Measurements from ENCODE around the gene SYNE4. TPM values are rescaled to one million over a fixed set of nuclear protein-coding genes. Genes with fewer than 3 reads are reported as not detected.
"Not testable (repeated sequence)": the region's sequence is repeated elsewhere in the genome, so short reads cannot be mapped to it uniquely, and the experiment has no call there.

SYNE4 gene
- total and polyA plus RNA-seq, 9 of the 15 experiments (the other 6 are each of a cell fraction or from before 2014, with no cell fraction given) = 0.03 to 0.65 (median 0.29) TPM

DNA sequence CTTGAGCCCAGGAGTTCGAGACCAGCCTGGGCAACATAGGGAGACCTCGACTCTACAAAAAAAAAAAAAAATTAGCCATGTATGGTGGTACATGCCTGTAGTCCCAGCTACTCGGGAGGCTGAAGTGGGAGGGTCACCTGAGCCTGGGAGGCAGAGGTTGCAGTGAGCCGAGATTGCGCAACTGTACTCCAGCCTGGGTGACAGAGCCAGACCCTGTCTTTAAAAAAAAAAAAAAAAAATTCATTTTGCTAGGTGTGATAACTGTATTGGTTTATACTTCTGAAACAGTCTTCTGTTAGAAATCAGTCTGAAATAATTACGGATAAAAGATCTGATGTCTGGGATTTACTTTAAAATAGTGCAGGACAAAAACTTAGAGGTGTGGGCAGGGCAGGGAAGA lies 32.5 kb upstream of the SYNE4 start:
- TF ChIP-seq, protein P1, sequence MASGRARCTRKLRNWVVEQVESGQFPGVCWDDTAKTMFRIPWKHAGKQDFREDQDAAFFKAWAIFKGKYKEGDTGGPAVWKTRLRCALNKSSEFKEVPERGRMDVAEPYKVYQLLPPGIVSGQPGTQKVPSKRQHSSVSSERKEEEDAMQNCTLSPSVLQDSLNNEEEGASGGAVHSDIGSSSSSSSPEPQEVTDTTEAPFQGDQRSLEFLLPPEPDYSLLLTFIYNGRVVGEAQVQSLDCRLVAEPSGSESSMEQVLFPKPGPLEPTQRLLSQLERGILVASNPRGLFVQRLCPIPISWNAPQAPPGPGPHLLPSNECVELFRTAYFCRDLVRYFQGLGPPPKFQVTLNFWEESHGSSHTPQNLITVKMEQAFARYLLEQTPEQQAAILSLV (tag; IDR thresholded peaks at IDR 0.05) = 0 out of 2 replicates have a peak, but pooled peaks have one; percentile 34
- TF ChIP-seq CEBPB (tag; IDR thresholded peaks at IDR 0.05) (peak; percentile 98), CEBPG (CRISPR knock-in tag; IDR thresholded peaks at IDR 0.05) (peak; percentile 74), CEBPG (tag; conservative IDR thresholded peaks at IDR 0.05 in 1 of 2, IDR thresholded peaks at IDR 0.05 in 1 of 2) (peak; percentile 84 to 97)
- DNase-seq (ENCODE audit: extremely low read depth in 1 of 4, low spot score in 3 of 4); in situ Hi-C loops (cut with MboI); H3K4me3 ChIP-seq; H3K36me3 ChIP-seq (ENCODE audit: control insufficient read depth, insufficient read depth, low read length); H4K20me1 ChIP-seq (replicated peaks; ENCODE audit: control insufficient read depth, insufficient read depth, low read length); H3K79me2 ChIP-seq (ENCODE audit: control insufficient read depth, insufficient read depth, low read length); H3K9me3 ChIP-seq (replicated peaks; ENCODE audit: control insufficient read depth, insufficient read depth, low read depth, low read length); CTCF ChIA-PET (ENCODE audit: low intra/inter-chr PET ratio); FAIRE-seq; intact Hi-C loops (cut with micrococcal nuclease); H3K27ac ChIP-seq (ENCODE audit: extremely low read depth, low read depth, low read length); H2AFZ ChIP-seq (ENCODE audit: low read depth, low read length); H3K9ac ChIP-seq (ENCODE audit: insufficient read depth in 1 of 2, low read depth in 2 of 2, low read length in 2 of 2); H3K4me2 ChIP-seq (ENCODE audit: insufficient read depth, low read length); H3K27me3 ChIP-seq (ENCODE audit: control insufficient read depth in 2 of 2, insufficient read depth in 2 of 2, low read length in 2 of 2); ATAC-seq; H3K9me1 ChIP-seq (ENCODE audit: control insufficient read depth, insufficient read depth, low read length); BruUV-seq (replicated peaks): not testable (repeated sequence)
- WGBS (ENCODE audit: insufficient coverage, low coverage, missing lambda C conversion rate) = 76% methylated on average over 4 of the region's 6 CpGs
- POLR2A ChIA-PET = interaction anchor here (0.9 kb wide), 1 partner anchor 11 kb away, joined by 3 read pairs; no protein-coding TSS in a partner anchor
- H3K4me1 ChIP-seq (replicated peaks in 1 of 2; ENCODE audit: control insufficient read depth in 2 of 2, insufficient read depth in 2 of 2, low read length in 2 of 2) = peaks cover 5 to 10% of the 10 kb centered on the region in 2 experiments

DNA sequence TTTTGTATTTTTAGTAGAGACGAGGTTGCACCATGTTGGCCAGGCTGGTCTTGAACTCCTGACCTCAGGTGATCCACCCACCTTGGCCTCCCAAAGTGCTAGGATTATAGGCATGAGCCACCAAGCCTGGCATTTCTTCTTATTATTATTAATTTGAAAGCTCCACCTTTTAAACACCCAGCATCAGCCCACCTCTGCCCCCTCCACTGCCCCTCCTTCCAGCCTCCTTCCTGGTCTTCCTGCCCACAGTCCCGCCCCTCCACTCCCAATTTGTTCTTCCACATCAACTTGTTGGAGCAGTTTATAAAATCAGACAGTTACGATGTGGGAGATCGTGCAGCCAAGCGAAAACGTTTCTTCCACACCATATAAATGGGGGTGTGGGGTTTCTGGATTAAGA lies 31.9 kb upstream of the SYNE4 start:
- FAIRE-seq (no peak), ATAC-seq (no peak), DNase-seq (ENCODE audit: extremely low read depth in 1 of 4, low spot score in 3 of 4) (no peak)
- POLR2A ChIA-PET = no interaction called here
- in situ Hi-C loops (cut with MboI) (no loop called here), intact Hi-C loops (cut with micrococcal nuclease) (no loop called here)
- no peaks in the 10 kb centered on the region for H3K79me2 ChIP-seq (ENCODE audit: control insufficient read depth, insufficient read depth, low read length)
- no TSS peak for BruUV-seq (replicated peaks)
- no peaks in the 10 kb centered on the region for H3K9me3 ChIP-seq (replicated peaks; ENCODE audit: control insufficient read depth, insufficient read depth, low read depth, low read length)
- no peak overlapping the region for H3K4me2 ChIP-seq (ENCODE audit: insufficient read depth, low read length)
- H4K20me1 ChIP-seq (replicated peaks; ENCODE audit: control insufficient read depth, insufficient read depth, low read length) = no peaks in the 10 kb centered on the region
- TF ChIP-seq NBN (IDR thresholded peaks at IDR 0.05; ENCODE audit: low read depth) = no peak
- no peak for TF ChIP-seq TARDBP (IDR thresholded peaks at IDR 0.05)
- TF ChIP-seq SMAD4 (CRISPR knock-in tag; conservative IDR thresholded peaks at IDR 0.05) = no peak
- TF ChIP-seq MTF1 (CRISPR knock-in tag; IDR thresholded peaks at IDR 0.05; ENCODE audit: borderline replicate concordance) = no peak
- no peak for TF ChIP-seq ESRRA (IDR thresholded peaks at IDR 0.05; ENCODE audit: borderline replicate concordance, low read depth)
- no peak for TF ChIP-seq BHLHE40 (IDR thresholded peaks at IDR 0.05; ENCODE audit: low read length)
- TF ChIP-seq LCOR (CRISPR knock-in tag; IDR thresholded peaks at IDR 0.05) = no peak
- no peak for TF ChIP-seq POU5F1 (IDR thresholded peaks at IDR 0.05; ENCODE audit: borderline replicate concordance, low read depth, low read length, partially characterized antibody)
- TF ChIP-seq ZSCAN29 (IDR thresholded peaks at IDR 0.05) = no peak
- TF ChIP-seq SRSF3 (IDR thresholded peaks at IDR 0.05; ENCODE audit: insufficient read depth, low read length) = no peak
- H3K4me3 ChIP-seq = no peak overlapping the region
- H3K4me1 ChIP-seq (replicated peaks in 1 of 2; ENCODE audit: control insufficient read depth in 2 of 2, insufficient read depth in 2 of 2, low read length in 2 of 2) = peaks cover 10 to 16% of the 10 kb centered on the region in 2 experiments
- CTCF ChIA-PET (ENCODE audit: low intra/inter-chr PET ratio) = no interaction called here
- peaks cover 8% of the 10 kb centered on the region; the same call in 1 of the 3 replicates for H3K36me3 ChIP-seq (ENCODE audit: control insufficient read depth, insufficient read depth, low read length)
- 92% methylated on average over 6 of the region's 6 CpGs for WGBS (ENCODE audit: insufficient coverage, low coverage, missing lambda C conversion rate)
- H2AFZ ChIP-seq (ENCODE audit: low read depth, low read length) = no peak overlapping the region
- no peaks in the 10 kb centered on the region for H3K27me3 ChIP-seq (ENCODE audit: control insufficient read depth in 2 of 2, insufficient read depth in 2 of 2, low read length in 2 of 2)
- no peaks in the 10 kb centered on the region for H3K9me1 ChIP-seq (ENCODE audit: control insufficient read depth, insufficient read depth, low read length)
- H3K9ac ChIP-seq (ENCODE audit: insufficient read depth in 1 of 2, low read depth in 2 of 2, low read length in 2 of 2) = no peak overlapping the region
- H3K27ac ChIP-seq (ENCODE audit: extremely low read depth, low read depth, low read length) = no peak overlapping the region

Measured in K562 (cell line).